Epithelial cell of esophagus (primary cell): ENCODE results near the gene DNAJB4.
"Not testable (repeated sequence)": the region's sequence is repeated elsewhere in the genome, so short reads cannot be mapped to it uniquely, and the experiment has no call there.

Source experiments
- DNase-seq: peaks from one replicate; pipeline ENCODE4 v3.0.0; 2010; ENCODE audit warnings: low read depth
- H3K4me3 ChIP-seq: 2 replicates; pipeline ENCODE4 v1.5.1; 2011; ENCODE audit warnings: mild to moderate bottlenecking, low read length, control low read depth
- TF ChIP-seq, protein P1 (sequence below): IDR thresholded peaks from 2 replicates; pipeline ENCODE4 v1.5.1; 2011; ENCODE audit warnings: low read depth, mild to moderate bottlenecking, low read length, control low read depth, inconsistent platforms; ENCODE audit not compliant: insufficient read depth; ENCODE audit errors: missing control alignments

The DNAJB4 gene

DNA sequence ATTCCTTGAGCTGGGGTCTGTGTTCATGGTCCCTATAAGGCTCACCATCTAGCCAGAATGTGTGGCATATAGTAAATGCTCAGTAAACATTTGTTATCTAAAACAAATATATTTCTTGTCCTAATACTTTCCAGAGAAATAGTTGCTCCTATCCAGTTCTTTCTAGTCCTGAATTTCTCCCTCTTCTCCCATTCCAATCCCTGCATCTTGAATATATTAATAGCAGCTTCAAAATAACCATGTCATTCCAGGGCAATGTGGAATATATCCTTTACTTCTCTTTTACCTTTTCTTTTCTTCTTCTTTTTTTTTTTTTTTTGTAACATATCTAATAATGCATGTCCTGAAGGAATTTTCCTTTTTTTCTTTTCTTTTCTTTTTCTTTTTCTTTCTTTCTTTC, 10.4 kb downstream of the DNAJB4 start:
- H3K4me3 ChIP-seq: no peak overlapping the region
- no peak for DNase-seq
- TF ChIP-seq, protein P1, sequence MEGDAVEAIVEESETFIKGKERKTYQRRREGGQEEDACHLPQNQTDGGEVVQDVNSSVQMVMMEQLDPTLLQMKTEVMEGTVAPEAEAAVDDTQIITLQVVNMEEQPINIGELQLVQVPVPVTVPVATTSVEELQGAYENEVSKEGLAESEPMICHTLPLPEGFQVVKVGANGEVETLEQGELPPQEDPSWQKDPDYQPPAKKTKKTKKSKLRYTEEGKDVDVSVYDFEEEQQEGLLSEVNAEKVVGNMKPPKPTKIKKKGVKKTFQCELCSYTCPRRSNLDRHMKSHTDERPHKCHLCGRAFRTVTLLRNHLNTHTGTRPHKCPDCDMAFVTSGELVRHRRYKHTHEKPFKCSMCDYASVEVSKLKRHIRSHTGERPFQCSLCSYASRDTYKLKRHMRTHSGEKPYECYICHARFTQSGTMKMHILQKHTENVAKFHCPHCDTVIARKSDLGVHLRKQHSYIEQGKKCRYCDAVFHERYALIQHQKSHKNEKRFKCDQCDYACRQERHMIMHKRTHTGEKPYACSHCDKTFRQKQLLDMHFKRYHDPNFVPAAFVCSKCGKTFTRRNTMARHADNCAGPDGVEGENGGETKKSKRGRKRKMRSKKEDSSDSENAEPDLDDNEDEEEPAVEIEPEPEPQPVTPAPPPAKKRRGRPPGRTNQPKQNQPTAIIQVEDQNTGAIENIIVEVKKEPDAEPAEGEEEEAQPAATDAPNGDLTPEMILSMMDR: no peak

DNA sequence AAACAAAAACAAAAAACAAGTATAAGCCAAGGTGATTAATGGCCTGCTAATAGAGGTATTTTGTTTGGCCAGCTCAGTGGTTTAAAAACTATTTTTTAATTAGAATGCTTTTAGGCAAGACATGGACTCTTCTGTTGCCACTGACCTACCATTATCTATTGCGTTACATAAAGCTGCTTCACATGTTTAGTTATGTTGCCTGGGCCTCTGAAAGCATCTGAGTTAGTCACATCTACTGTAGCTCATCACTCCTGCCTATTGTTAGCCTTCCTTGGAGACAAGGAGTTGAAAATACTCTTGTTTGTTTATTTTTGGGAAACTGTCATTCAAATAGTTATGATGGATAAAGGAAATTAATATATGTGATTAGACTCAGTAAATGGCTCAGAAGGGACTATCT, 14.3 kb downstream of the DNAJB4 start:
- TF ChIP-seq, protein P1: no peak
- no peak overlapping the region for H3K4me3 ChIP-seq
- DNase-seq: no peak

DNA sequence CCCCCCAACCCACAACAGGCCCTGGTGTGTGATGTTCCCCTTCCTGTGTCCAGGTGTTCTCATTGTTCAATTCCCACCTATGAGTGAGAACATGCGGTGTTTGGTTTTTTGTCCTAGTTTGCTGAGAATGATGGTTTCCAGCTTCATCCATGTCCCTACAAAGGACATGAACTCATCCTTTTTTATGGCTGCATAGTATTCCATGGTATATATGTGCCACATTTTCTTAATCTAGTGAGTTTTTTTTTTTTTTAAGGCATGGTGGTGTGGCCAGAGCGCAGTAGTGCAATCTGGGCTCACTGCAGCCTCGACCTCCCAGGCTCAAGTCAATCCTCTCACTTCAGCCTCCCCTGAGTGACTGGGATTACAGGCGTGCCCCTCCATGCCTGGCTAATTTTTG, 16.4 kb downstream of the DNAJB4 start:
- DNase-seq: not testable (repeated sequence)

DNA sequence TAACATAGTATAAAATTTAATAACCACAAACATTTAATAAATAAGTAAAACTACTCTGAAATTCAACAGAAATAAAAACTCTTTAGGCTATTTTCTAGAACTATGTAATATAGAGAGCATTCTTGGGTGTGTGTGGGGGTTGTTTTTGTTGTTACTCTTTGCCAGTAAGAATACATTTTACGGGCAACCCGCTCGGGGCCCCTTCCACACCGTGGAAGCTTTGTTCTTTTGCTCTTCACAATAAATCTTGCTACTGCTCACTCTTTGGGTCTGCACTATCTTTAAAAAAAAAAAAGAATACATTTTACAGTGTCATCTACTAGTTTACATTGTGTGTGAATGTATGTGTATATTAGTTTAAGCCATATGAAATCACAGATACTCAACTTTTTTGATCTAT, 25.1 kb downstream of the DNAJB4 start:
- TF ChIP-seq, protein P1: no peak
- H3K4me3 ChIP-seq: no peak overlapping the region
- no peak for DNase-seq

More for the DNA sequence above, 16.4 kb downstream of the DNAJB4 start:
- H3K4me3 ChIP-seq: not testable (repeated sequence)

DNA sequence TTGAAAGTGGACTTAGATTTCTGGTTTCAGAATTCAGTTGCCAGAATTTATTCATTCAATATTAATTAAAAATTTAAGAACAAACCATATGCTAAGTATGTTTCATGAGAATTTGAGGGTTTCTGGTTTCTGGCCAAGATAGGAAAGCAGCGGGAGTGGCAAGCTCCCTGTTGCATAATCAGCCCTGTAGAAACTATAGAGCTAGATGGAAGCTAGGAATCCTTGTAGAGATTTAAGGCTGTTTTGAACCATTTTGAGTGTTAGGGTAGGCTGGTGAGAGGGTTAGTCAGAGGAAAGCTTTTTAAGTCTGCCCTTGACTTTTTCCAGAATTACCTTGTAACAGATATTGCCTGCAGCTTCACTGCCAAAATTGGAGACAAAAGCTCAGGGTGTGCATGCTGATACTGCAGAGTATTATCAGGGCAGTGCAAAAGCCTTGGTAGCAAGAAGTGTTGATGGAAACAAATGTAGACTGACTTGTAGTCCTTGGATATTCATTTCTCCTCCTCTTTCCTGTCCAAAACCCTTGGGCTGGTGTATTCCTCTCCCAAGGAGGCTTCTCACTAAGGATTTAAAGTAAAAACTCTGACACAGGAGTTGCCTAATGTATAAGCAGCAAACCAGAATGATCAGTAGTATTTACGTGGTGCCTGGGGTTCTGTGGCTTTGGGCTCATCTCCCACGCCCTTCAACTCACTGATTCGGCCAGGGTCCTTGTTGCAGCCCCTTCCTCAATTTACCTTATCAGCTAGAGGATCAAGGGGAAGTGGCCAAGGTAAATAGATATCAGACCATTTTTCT, 28.5 kb downstream of the DNAJB4 start:
- peak; percentile 45 for DNase-seq
- TF ChIP-seq, protein P1: no peak
- H3K4me3 ChIP-seq: no peak overlapping the region

DNA sequence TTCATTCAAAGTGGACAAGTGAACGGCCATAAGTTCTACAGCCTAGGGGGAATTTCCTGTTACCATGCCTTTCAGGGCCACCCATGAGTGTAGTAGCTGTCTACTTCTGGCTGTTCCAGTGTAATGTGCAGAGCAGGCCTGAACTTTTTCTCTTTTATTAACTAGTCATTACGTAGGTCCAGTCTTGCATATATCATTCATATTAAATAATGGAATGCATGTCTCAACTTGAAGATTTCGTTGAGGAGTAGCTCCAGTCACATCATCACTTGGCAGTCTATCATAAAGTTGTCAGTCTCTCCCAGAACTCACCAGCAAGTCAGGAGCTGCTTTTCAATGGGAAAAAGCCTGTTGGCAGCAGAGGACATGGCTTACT, 29.0 kb downstream of the DNAJB4 start:
- peak; percentile 95 for DNase-seq
- TF ChIP-seq, protein P1: no peak
- no peak overlapping the region for H3K4me3 ChIP-seq

DNA sequence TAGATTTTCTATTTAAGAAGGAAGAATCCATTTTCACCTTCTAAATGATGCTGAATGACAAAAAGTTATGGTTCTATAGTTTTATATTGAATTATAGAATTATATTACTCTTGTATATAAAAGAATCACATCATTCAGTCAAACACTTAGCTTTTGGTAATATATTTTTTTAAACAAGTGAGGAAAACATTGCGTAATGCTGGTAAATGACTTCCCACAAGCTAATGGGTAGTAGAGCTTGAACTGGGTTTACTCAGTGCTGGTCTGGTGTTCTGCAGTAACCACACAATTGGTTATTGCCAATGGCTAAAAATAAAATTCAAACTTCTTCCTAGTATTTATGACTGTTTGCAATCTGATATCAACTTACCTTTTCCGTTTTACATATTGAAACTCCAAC, 30.4 kb downstream of the DNAJB4 start:
- no peak overlapping the region for H3K4me3 ChIP-seq
- TF ChIP-seq, protein P1: no peak
- DNase-seq: peak; percentile 16
